NCI-H2107 (cell line): ENCODE data around the gene UGT1A3.
"Not testable (repeated sequence)": the region's sequence is repeated elsewhere in the genome, so short reads cannot be mapped to it uniquely, and the experiment has no call there.

Experiments
- DNase-seq: peaks from one replicate; lab custom pipeline; 2025; lab: John Stamatoyannopoulos, UW

Gene UGT1A3

DNA sequence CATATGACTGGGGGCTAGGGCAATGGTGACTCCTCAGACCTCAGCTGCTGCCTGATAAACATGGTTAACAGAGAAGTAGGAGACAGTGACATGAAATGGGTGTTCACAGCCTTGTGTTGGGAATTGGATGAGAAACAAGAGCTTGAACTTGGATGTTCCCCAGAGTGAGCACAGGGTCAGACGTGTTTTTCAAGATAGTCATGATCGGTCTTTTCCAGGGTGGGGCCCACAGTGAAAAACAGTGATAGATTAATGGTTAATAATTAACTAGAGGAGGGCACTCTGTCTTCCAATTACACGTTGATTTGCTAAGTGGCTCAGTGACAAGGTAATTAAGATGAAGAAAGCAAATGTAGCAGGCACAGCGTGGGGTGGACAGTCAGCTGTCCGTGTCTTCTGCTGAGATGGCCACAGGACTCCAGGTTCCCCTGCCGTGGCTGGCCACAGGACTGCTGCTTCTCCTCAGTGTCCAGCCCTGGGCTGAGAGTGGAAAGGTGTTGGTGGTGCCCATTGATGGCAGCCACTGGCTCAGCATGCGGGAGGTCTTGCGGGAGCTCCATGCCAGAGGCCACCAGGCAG is at the start of gene UGT1A3:
Gene UGT1A3 (plus strand): TSS at position 320 of the 579 bp plus-strand sequence. CDS start 85 bp downstream, at position 405.
- DNase-seq, result no peak

DNA sequence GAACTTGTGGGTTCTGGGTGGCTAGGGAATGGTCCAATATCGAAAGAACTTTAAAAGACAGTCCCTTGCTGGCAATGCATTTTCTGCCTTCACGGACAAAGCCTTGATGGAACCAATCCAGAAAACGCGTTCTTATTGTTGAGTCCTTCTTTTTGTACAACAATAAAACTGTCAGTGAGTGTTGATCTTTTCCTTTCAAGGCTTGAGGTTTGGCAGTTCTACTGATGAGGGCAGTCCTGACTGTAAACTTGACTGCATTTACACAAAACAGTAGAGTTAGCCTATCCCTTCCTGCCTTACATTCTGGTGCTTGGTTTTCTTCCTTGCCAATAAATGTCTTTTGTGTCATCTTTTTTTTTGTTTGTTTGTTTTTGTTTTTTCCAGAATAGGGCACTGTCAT is 49.6 kb upstream of the UGT1A3 start:
- no peak for DNase-seq

GRCh38 chr2:233680361-233681045 is 48.3 kb upstream of the UGT1A3 start:
- no peak for DNase-seq

- no peak for DNase-seq
Observed at GRCh38 chr2:233681521-233682099, 47.2 kb upstream of the UGT1A3 start, which contains the start of gene UGT1A7. Gene UGT1A7, plus strand, starts transcription at chr2:233681901. Its CDS starts 37 bp downstream, at chr2:233681938.

GRCh38 chr2:233684640-233685039 is 44.2 kb upstream of the UGT1A3 start:
- DNase-seq, result no peak

DNA sequence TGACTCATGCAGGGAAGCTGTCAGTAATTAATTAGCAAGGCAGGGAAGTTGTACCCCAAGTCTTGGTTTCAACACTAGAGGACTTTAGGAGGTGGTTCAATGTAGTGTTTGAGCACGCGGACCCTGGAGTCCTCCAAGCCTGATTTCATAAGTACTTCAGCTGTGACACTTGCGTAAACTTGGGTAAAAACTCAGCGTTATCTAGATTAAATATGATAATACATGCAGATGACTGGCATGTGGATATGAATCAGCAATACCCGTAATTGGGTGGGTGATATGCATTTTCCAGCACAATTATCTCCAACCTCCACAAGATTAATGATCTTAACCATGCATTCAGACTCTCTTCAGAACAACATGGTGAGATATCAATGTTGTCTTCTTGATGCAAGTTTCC is 41.9 kb upstream of the UGT1A3 start:
- DNase-seq, result no peak

- DNase-seq, result no peak
Observed at GRCh38 chr2:233688341-233688740, 40.5 kb upstream of the UGT1A3 start.

DNA sequence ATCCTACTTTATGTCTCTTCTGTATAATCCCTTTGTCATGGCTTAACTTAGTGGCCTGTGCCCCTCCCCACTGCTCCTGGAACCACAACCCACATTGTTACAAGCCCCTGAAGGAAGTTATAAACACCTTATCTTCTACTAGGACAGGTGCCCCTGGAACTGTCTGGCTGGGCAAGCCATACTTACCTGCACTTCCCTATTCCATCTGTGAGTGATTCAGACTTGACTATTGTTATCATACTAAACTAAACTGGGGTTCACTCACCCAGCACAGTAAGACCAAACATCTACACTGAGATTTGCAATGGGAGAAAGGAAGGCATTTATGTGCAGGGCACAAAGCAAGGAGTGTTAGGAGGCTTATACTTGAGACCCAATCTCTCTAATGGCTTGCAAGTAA is 39.8 kb upstream of the UGT1A3 start:
- no peak for DNase-seq

- no peak for DNase-seq
Observed at GRCh38 chr2:233689501-233689900, 39.3 kb upstream of the UGT1A3 start.

DNA sequence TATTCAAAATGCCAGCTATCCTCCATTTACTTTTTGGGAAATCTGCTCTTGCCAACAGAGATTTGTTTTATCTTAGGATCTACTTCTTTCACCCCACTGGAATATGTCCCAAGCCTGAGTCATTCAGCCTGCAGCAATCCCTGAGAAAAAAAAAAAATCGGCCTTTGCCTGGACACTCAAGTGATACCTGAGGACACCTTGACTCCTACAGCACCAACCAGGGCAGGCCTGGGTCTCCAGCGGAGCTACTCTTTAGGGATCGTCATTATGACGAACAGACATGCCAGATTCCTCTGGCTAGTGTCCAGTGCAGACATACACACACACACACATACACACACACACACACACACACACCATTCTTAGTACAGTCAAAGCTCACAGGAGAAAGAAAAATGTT is 38.4 kb upstream of the UGT1A3 start:
- no peak for DNase-seq

GRCh38 chr2:233691443-233692433 is 37.1 kb upstream of the UGT1A3 start:
- DNase-seq, result no peak

- no peak for DNase-seq
Observed at GRCh38 chr2:233692648-233693047, 36.2 kb upstream of the UGT1A3 start, which contains the start of gene UGT1A6. Gene UGT1A6, plus strand, starts transcription at chr2:233692890. Its CDS starts 115 bp downstream, at chr2:233693005.

DNA sequence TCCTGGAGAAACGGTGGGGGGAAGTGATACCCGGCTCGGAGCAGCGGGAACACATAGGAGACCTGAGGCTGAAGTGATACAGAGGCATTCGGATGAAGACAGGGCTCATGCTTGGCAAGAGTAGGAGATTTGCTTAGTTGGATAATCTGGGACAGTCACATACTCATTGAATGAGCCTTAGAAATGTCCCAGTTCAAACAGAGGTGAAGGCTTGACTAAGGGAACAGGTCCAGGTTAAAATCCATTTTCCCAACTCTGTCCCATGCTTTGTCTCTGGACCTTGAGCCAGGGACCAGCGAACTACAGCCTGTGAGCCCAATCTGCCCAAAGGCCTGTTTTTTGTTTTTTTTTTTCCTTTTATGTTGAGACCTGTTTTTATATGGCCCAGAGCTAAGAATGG is 34.9 kb upstream of the UGT1A3 start:
- DNase-seq, result no peak

- DNase-seq, result no peak
Observed at GRCh38 chr2:233698740-233699139, 30.1 kb upstream of the UGT1A3 start.

GRCh38 chr2:233699424-233700027 is 29.3 kb upstream of the UGT1A3 start:
- no peak for DNase-seq

GRCh38 chr2:233700028-233700635 is 28.7 kb upstream of the UGT1A3 start:
- DNase-seq, result no peak

DNA sequence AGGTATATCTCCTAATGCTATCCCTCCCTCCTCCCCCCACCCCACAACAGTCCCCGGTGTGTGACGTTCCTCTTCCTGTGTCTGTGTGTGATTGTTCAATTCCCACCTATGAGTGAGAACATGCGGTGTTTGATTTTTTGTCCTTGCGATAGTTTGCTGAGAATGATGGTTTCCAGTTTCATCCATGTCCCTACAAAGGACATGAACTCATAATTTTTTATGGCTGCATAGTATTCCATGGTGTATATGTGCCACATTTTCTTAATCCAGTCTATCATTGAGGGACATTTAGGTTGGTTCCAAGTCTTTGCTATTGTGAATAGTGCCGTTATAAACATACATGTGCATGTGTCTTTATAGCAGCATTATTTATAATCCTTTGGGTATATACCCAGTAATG is 28.0 kb upstream of the UGT1A3 start:
- not testable (repeated sequence) for DNase-seq

DNA sequence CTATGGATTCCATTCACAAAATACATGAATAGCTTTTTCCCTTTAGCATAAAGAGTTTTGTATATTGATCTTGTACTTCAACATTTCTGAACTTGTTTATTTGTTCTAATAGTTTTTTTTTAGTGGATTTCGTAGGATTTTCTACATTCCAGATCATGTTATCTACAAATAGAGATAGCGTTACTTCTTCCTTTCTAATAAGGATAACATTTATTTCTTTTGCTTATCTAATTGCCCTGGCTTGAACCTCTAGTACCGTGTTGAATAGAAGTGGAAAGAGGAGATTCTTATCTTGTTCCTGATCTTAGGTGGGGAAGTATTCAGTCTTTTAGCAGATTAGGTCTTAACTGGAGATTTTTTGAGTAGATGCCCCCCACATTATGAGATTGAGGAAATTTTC is 26.6 kb upstream of the UGT1A3 start:
- DNase-seq, result no peak

- DNase-seq, result no peak
Observed at GRCh38 chr2:233705911-233706506, 22.8 kb upstream of the UGT1A3 start.

DNA sequence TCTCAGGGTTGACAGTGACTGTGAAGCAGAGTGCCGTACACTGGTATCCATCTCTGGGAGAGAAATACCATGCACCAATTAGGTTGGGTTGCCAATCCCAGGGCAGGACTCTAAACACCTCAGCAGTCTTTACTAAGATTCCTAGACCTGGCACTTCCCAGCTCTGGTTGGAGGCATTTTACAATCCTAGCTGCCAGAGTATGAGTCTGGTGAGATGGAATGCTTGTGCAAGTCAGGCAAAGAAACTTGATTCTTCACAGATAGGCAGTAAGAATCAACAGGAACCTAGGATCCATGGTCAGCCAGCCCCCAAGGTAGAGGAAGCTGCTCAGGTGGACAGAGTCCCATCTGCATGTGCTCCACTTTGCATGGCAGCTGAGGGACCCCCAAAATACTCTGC is 22.1 kb upstream of the UGT1A3 start:
- no peak for DNase-seq
